ENCODE results near the gene CLEC9A. TPM values are rescaled to one million over a fixed set of nuclear protein-coding genes. Genes with fewer than 3 reads are reported as not detected.

Gene CLEC9A
- total RNA-seq, 1 experiment from 2014 or later = not detected

GRCh38 chr12:10027721-10028120, 2.8 kb upstream of the CLEC9A start:
- intact Hi-C loops (cut with micrococcal nuclease; ENCODE audit: unreplicated experiment) = no loop called here
- Histone ChIP-seq H3K4me3 (ENCODE audit: low read depth, low read length) (no peak overlapping the region), H3K4me1 (no peaks in the 10 kb centered on the region), H3K27me3 (replicated peaks; ENCODE audit: control insufficient read depth, insufficient read depth, low read length) (no peaks in the 10 kb centered on the region), H3K9me3 (no peaks in the 10 kb centered on the region), H3K36me3 (ENCODE audit: control insufficient read depth, insufficient read depth, low read length) (no peaks in the 10 kb centered on the region)
- DNase-seq = no peak
- H3K36me3 Mint-ChIP-seq (ENCODE audit: insufficient read depth, unreplicated experiment) = no peaks in the 10 kb centered on the region
- no peak for TF ChIP-seq CTCF (IDR thresholded peaks at IDR 0.05; ENCODE audit: insufficient read depth in 1 of 2, low read depth in 1 of 2, low read length in 1 of 2, severe bottlenecking in 1 of 2, unreplicated experiment in 1 of 2)
- POLR2A ChIA-PET = no interaction called here
- H3K27ac Mint-ChIP-seq (ENCODE audit: unreplicated experiment) = no peak overlapping the region
- BruUV-seq (replicated peaks) = no TSS peak
- H3K4me1 Mint-ChIP-seq (ENCODE audit: low read depth, unreplicated experiment) = no peaks in the 10 kb centered on the region
- CTCF ChIA-PET = no interaction called here
- H3K4me3 Mint-ChIP-seq (ENCODE audit: unreplicated experiment) = no peak overlapping the region
- H3K9me3 Mint-ChIP-seq (ENCODE audit: unreplicated experiment) = no peaks in the 10 kb centered on the region
- peaks cover 6% of the 10 kb centered on the region for H3K27me3 Mint-ChIP-seq (ENCODE audit: insufficient read depth, unreplicated experiment)

- H3K4me3 Mint-ChIP-seq (ENCODE audit: unreplicated experiment) = no peak overlapping the region
- H3K4me1 ChIP-seq = no peaks in the 10 kb centered on the region
- intact Hi-C loops (cut with micrococcal nuclease; ENCODE audit: unreplicated experiment) = no loop called here
- H3K36me3 ChIP-seq (ENCODE audit: control insufficient read depth, insufficient read depth, low read length) = no peaks in the 10 kb centered on the region
- DNase-seq = no peak
- no peaks in the 10 kb centered on the region for H3K27me3 ChIP-seq (replicated peaks; ENCODE audit: control insufficient read depth, insufficient read depth, low read length)
- H3K9me3 ChIP-seq = no peaks in the 10 kb centered on the region
- POLR2A ChIA-PET = no interaction called here
- H3K27ac Mint-ChIP-seq (ENCODE audit: unreplicated experiment) = peak overlapping the region; percentile 3
- no peaks in the 10 kb centered on the region for H3K9me3 Mint-ChIP-seq (ENCODE audit: unreplicated experiment)
- CTCF ChIA-PET = no interaction called here
- no peaks in the 10 kb centered on the region for H3K4me1 Mint-ChIP-seq (ENCODE audit: low read depth, unreplicated experiment)
- H3K4me3 ChIP-seq (ENCODE audit: low read depth, low read length) = no peak overlapping the region
- H3K27me3 Mint-ChIP-seq (ENCODE audit: insufficient read depth, unreplicated experiment) = peaks cover 6% of the 10 kb centered on the region
- no peaks in the 10 kb centered on the region for H3K36me3 Mint-ChIP-seq (ENCODE audit: insufficient read depth, unreplicated experiment)
- no TSS peak for BruUV-seq (replicated peaks)
- no peak for TF ChIP-seq CTCF (IDR thresholded peaks at IDR 0.05; ENCODE audit: insufficient read depth in 1 of 2, low read depth in 1 of 2, low read length in 1 of 2, severe bottlenecking in 1 of 2, unreplicated experiment in 1 of 2)
Measured at GRCh38 chr12:10031321-10031720, 839 bp downstream of the CLEC9A start.

GRCh38 chr12:10031771-10032175, 1.3 kb downstream of the CLEC9A start:
- Mint-ChIP-seq H3K27ac (ENCODE audit: unreplicated experiment) (peak overlapping the region; percentile 3), H3K36me3 (ENCODE audit: insufficient read depth, unreplicated experiment) (no peaks in the 10 kb centered on the region), H3K27me3 (ENCODE audit: insufficient read depth, unreplicated experiment) (peaks cover 6% of the 10 kb centered on the region), H3K4me3 (ENCODE audit: unreplicated experiment) (no peak overlapping the region), H3K4me1 (ENCODE audit: low read depth, unreplicated experiment) (no peaks in the 10 kb centered on the region), H3K9me3 (ENCODE audit: unreplicated experiment) (no peaks in the 10 kb centered on the region)
- POLR2A ChIA-PET = no interaction called here
- Histone ChIP-seq H3K9me3 (no peaks in the 10 kb centered on the region), H3K27me3 (replicated peaks; ENCODE audit: control insufficient read depth, insufficient read depth, low read length) (no peaks in the 10 kb centered on the region), H3K4me1 (no peaks in the 10 kb centered on the region), H3K4me3 (ENCODE audit: low read depth, low read length) (no peak overlapping the region), H3K36me3 (ENCODE audit: control insufficient read depth, insufficient read depth, low read length) (no peaks in the 10 kb centered on the region)
- intact Hi-C loops (cut with micrococcal nuclease; ENCODE audit: unreplicated experiment) = no loop called here
- TF ChIP-seq CTCF (IDR thresholded peaks at IDR 0.05; ENCODE audit: insufficient read depth in 1 of 2, low read depth in 1 of 2, low read length in 1 of 2, severe bottlenecking in 1 of 2, unreplicated experiment in 1 of 2) = no peak
- no TSS peak for BruUV-seq (replicated peaks)
- DNase-seq = no peak
- CTCF ChIA-PET = no interaction called here

Data from Caco-2 (cell line).